LNCAP (cell line): ENCODE results near the gene GRIA3.

Experiments used
- CTCF ChIP-seq: fragments of 450-650 bp; IDR thresholded peaks from 2 replicates; pipeline ENCODE4 v1.5.1; 2017; ENCODE audit warnings: mild to moderate bottlenecking

The GRIA3 gene

GRCh38 chrX:123254457-123254856 is 70.4 kb downstream of the GRIA3 start:
- TF ChIP-seq CTCF, result no peak

- no peak for TF ChIP-seq CTCF
Measured at GRCh38 chrX:123256378-123256777, 72.3 kb downstream of the GRIA3 start.

DNA sequence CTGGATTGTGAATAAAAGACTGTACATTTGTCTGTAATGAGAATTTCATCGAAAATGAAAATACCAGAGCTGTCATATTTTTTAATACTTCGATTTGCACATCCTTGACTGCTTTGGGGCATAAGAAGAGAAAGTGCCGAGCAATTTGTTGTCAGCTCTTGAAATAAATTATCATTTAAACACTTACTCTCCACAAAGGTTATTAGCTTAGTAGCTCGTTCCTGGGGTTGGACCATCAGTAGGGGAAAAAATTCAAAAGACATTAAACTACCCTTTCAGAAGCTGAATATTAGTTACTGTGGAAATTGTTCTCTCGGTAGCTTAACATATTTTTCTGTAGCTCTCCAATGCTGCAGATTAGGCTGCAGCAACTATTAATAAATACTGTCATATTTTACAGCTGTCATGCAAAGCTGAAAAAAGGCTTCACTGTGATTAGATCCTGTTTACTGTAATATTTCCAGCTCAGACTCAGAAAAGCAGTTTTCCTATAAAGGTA is 76.9 kb downstream of the GRIA3 start:
- TF ChIP-seq CTCF, result no peak

DNA sequence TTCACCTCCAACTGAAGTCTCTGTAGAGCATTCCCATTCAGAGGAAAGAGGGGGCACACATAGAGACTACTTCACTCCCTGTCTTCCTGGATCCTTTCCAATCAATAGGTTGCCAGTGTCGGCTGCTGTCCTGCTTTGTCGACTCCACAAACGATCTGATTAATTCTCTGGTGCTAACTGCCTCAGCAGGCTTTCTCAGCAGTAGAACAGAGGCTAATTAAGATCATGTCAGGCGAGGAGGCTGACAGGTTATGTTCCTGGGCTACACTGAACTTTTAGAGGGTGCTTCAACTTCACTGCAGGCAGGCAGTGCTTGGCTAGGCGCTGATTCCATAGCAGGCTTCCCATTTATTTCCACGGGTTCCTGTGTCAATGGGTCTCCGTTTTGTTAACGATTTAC is 79.2 kb downstream of the GRIA3 start:
- TF ChIP-seq CTCF, result no peak

GRCh38 chrX:123263747-123264146 is 79.7 kb downstream of the GRIA3 start:
- no peak for TF ChIP-seq CTCF

GRCh38 chrX:123267220-123267619 is 83.1 kb downstream of the GRIA3 start:
- no peak for TF ChIP-seq CTCF

- no peak for TF ChIP-seq CTCF
Measured at GRCh38 chrX:123271902-123272301, 87.8 kb downstream of the GRIA3 start.

- TF ChIP-seq CTCF, result no peak
Measured at GRCh38 chrX:123272630-123273029, 88.6 kb downstream of the GRIA3 start.
